Measurements from ENCODE around the gene CDR2L. TPM values are rescaled to one million over a fixed set of nuclear protein-coding genes. Genes with fewer than 3 reads are reported as not detected.
A peak's percentile ranks its signal among the peaks of the same experiment; 100 is the strongest.

Gene CDR2L
- polyA plus RNA-seq, 1 of the 3 experiments (the other 2 are of a cell fraction) = 21.2 TPM

DNA sequence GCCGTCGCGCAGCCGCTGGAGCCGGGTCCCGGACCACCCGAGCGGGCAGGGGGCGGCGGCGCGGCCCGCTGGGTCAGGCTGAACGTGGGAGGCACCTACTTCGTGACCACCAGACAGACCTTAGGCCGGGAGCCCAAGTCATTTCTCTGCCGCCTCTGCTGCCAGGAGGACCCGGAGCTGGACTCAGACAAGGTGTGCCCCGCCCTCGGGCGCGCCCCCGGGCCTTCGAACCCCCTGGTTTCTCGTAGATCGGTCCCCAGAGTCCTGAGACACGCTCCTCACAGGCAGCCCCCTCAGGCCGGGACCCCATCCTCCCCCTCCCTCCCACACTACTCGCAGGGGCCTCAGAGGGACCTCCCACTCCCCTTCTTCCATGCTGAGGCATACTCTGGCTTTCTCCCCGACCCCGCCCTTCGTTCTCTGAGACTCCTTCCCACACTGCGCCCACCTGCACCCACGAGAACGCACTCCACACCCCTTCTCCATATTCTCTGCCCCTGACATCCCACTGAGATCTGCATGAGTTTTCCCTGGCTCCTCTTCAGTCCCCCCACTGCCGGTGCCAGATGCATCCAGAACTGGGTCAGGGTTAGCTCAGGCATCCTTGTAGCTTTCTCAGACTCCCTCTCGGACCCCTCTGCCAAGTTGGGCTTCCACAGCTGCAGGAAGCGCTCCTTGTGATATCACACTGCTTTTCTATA lies 60.1 kb downstream of the CDR2L start:
- no peak for DNase-seq
- peaks cover 14% of the 10 kb centered on the region for H3F3A ChIP-seq (replicated peaks; ENCODE audit: insufficient read depth)
- ChIA-PET CTCF (interaction anchor here (0.6 to 3.1 kb wide), 12 partner anchors 16 to 224 kb away, joined by 3 to 19 read pairs (median 4); partner anchors contain the start of genes FADS6, MIF4GD, NT5C and SLC16A5), POLR2A (interaction anchor here (0.6 to 2.2 kb wide), 7 partner anchors 12 to 86 kb away, joined by 3 to 6 read pairs (median 4); partner anchors contain the start of genes HID1 and MRPL58)
- H3K27me3 ChIP-seq (ENCODE audit: insufficient read depth) = no peaks in the 10 kb centered on the region
- H3K79me2 ChIP-seq (ENCODE audit: insufficient read depth) = peaks cover 81% of the 10 kb centered on the region
- no peaks in the 10 kb centered on the region for H3K9me3 ChIP-seq
- 2% methylated on average over 12 of the region's 38 CpGs for WGBS (ENCODE audit: low lambda C conversion rate)
- peak overlapping the region in 1 of 2 experiments; percentile 76; a peak in 2 of 4 replicates for H3K27ac ChIP-seq (ENCODE audit: low read depth in 2 of 2, low read length in 1 of 2)
- H3K4me1 ChIP-seq (ENCODE audit: control insufficient read depth in 1 of 2, insufficient read depth in 2 of 2, low read depth in 1 of 2, low read length in 1 of 2) = peaks cover 7 to 15% of the 10 kb centered on the region in 2 experiments; a peak in 2 of 4 replicates
- H3K4me2 ChIP-seq = peak overlapping the region; percentile 99
- no peaks in the 10 kb centered on the region for H3K9me2 ChIP-seq
- peak overlapping the region; percentile 72 for H3K9ac ChIP-seq
- peak overlapping the region; percentile 87 to 92 for H3K4me3 ChIP-seq (ENCODE audit: low read depth in 2 of 2, low read length in 1 of 2)
- TF ChIP-seq EP300 (IDR thresholded peaks at IDR 0.05; ENCODE audit: borderline replicate concordance in 1 of 2, low read depth in 1 of 2, low read length in 1 of 2) (no peak; a peak in 1 of 4 replicates), MXI1 (IDR thresholded peaks at IDR 0.05; ENCODE audit: low read depth, low read length) (peak; percentile 53; the same call in 1 of the 2 replicates), GATA2 (CRISPR knock-in tag; IDR thresholded peaks at IDR 0.05) (no peak), RXRA (IDR thresholded peaks at IDR 0.05; ENCODE audit: borderline replicate concordance, low read depth) (no peak), FOXJ3 (CRISPR knock-in tag; IDR thresholded peaks at IDR 0.05) (no peak)
- TF ChIP-seq, protein P1, sequence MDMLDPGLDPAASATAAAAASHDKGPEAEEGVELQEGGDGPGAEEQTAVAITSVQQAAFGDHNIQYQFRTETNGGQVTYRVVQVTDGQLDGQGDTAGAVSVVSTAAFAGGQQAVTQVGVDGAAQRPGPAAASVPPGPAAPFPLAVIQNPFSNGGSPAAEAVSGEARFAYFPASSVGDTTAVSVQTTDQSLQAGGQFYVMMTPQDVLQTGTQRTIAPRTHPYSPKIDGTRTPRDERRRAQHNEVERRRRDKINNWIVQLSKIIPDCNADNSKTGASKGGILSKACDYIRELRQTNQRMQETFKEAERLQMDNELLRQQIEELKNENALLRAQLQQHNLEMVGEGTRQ (IDR thresholded peaks at IDR 0.05; ENCODE audit: borderline replicate concordance, low read depth, low read length) = no peak
- peaks cover 20 to 30% of the 10 kb centered on the region in 2 experiments for H3K36me3 ChIP-seq (replicated peaks in 1 of 2; ENCODE audit: control insufficient read depth in 1 of 2, insufficient read depth in 2 of 2, low read length in 1 of 2)
- H2AFZ ChIP-seq (ENCODE audit: low read depth) = no peak overlapping the region; the same call in 1 of the 2 replicates
- H4K20me1 ChIP-seq (ENCODE audit: insufficient read depth) = no peaks in the 10 kb centered on the region

GRCh38 chr17:75048249-75048878 lies 60.9 kb downstream of the CDR2L start:
- no peaks in the 10 kb centered on the region for H4K20me1 ChIP-seq (ENCODE audit: insufficient read depth)
- peak overlapping the region; percentile 99 for H3K4me2 ChIP-seq
- no peaks in the 10 kb centered on the region for H3K27me3 ChIP-seq (ENCODE audit: insufficient read depth)
- H3K27ac ChIP-seq (ENCODE audit: low read depth in 2 of 2, low read length in 1 of 2) = no peak overlapping the region
- peaks cover 14% of the 10 kb centered on the region for H3F3A ChIP-seq (replicated peaks; ENCODE audit: insufficient read depth)
- peak overlapping the region; percentile 72 for H3K9ac ChIP-seq
- WGBS (ENCODE audit: low lambda C conversion rate) = 60% methylated on average over 5 of the region's 5 CpGs
- POLR2A ChIA-PET = interaction anchor here (0.6 to 2.2 kb wide), 4 partner anchors 11 to 76 kb away, joined by 3 to 6 read pairs (median 5); partner anchors contain the start of genes HID1 and MRPL58
- CTCF ChIA-PET = interaction anchor here (0.6 to 3.1 kb wide), 13 partner anchors 11 to 155 kb away, joined by 3 to 19 read pairs (median 3); partner anchors contain the start of genes FADS6, OTOP2 and SLC16A5
- TF ChIP-seq MEF2A (IDR thresholded peaks at IDR 0.05; ENCODE audit: borderline replicate concordance, low read depth) (no peak), TCF12 (IDR thresholded peaks at IDR 0.05) (no peak), YY1 (IDR thresholded peaks at IDR 0.05; ENCODE audit: low read depth) (no peak), TAF1 (IDR thresholded peaks at IDR 0.05; ENCODE audit: borderline replicate concordance, low read depth, low read length) (no peak), MAX (IDR thresholded peaks at IDR 0.05; ENCODE audit: low read depth) (no peak), FOSL2 (IDR thresholded peaks at IDR 0.05; ENCODE audit: borderline replicate concordance, low read depth) (no peak)
- peaks cover 75% of the 10 kb centered on the region for H3K79me2 ChIP-seq (ENCODE audit: insufficient read depth)
- no peaks in the 10 kb centered on the region for H3K9me2 ChIP-seq
- H3K36me3 ChIP-seq (replicated peaks in 1 of 2; ENCODE audit: control insufficient read depth in 1 of 2, insufficient read depth in 2 of 2, low read length in 1 of 2) = peaks cover 27 to 38% of the 10 kb centered on the region in 2 experiments
- no peaks in the 10 kb centered on the region for H3K9me3 ChIP-seq
- peaks cover 7 to 15% of the 10 kb centered on the region in 2 experiments; a peak in 2 of 4 replicates for H3K4me1 ChIP-seq (ENCODE audit: control insufficient read depth in 1 of 2, insufficient read depth in 2 of 2, low read depth in 1 of 2, low read length in 1 of 2)
- DNase-seq = no peak
- H2AFZ ChIP-seq (ENCODE audit: low read depth) = no peak overlapping the region
- H3K4me3 ChIP-seq (ENCODE audit: low read depth in 2 of 2, low read length in 1 of 2) = peak overlapping the region; percentile 87 to 92
